ENCODE measurements around the gene FAP.

The FAP gene

GRCh38 chr2:162243294-162243693, at the start of gene FAP:
TSS of gene FAP (minus strand) at chr2:162243445. CDS start at chr2:162243327, 118 bp downstream.
- DNase-seq (ENCODE audit: low read depth): no peak

DNA sequence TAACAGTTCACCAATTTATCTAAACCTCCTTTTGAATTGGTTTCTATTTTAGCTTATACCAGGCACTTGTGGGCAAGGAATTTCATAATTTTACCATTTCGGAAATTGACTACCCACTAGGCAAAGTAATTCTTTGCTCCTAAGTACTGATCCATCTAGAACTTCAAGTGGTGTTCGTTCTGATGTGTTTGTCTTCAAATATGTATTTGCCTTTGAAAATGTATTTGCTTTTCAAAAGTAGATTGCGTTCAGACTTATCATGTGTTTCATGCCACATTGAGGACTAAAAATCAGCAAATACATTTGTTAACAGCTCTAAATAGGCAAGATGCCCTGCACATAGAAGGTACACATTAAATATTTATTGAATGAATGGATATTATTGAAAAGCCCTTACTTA, 48.5 kb upstream of the FAP start:
- no peak for DNase-seq (ENCODE audit: low read depth)

- DNase-seq (ENCODE audit: low read depth): no peak
Measured at GRCh38 chr2:162282765-162283425, 39.6 kb upstream of the FAP start.

GRCh38 chr2:162280654-162281053, 37.4 kb upstream of the FAP start:
- DNase-seq (ENCODE audit: low read depth): no peak

GRCh38 chr2:162277381-162277780, 34.1 kb upstream of the FAP start:
- no peak for DNase-seq (ENCODE audit: low read depth)

DNA sequence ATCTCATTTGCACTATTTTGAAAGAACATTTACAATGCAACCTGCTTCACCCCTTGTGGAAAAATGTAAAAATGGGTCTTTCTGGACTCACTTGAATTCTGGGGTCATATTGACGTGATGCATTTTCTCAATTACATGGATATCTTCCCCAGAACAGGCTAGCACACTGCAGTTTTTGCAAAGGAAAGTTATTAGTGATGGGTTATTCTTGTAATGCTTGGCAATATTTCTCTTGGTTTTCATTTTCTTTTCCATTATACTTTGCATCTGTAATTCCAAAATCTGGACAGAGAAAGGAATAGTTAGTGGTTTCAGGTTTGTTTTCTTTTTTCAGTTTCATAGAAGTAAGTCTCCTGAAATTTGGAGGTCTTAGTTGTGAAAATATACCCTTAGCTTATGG, 24.8 kb upstream of the FAP start:
- DNase-seq (ENCODE audit: low read depth): no peak

DNA sequence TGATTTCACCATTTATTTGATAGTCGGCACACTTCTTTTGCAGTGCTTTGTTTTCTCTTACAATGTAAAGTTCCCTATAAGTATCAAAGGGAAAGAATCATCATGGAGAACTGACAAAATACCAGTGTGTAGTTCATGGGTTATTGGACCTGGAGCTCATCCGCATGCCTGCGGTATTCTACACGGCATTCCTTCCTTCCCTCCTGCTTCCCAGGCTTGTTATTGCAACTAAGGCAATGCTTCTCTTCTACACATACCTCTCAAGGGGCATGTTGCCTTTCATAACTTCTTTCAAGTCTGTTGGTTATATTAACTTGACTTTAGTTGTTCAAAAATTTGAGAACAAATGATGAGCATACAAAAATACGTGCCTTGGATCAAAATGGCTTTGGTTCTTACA, 24.3 kb upstream of the FAP start:
- no peak for DNase-seq (ENCODE audit: low read depth)

DNA sequence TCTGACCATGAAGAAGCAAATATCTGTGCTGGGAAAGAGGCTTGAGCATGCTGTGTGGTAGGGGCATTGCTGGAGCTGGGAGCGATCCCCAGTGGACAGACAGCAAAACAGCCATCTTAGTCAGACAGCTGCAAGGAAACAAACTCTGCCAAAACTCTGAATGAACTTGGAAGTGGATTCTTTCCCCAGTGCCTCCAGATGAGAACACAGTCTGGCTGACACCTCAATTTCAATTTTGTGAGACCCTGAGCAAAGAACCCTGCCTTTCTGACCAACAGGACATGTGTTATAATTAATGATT, 23.2 kb upstream of the FAP start:
- no peak for DNase-seq (ENCODE audit: low read depth)

- DNase-seq (ENCODE audit: low read depth): no peak
Measured at GRCh38 chr2:162265666-162266459, 22.6 kb upstream of the FAP start.

- no peak for DNase-seq (ENCODE audit: low read depth)
Measured at GRCh38 chr2:162261032-162261945, 18.0 kb upstream of the FAP start.

GRCh38 chr2:162258686-162259085, 15.4 kb upstream of the FAP start:
- DNase-seq (ENCODE audit: low read depth): no peak

GRCh38 chr2:162258169-162258568, 14.9 kb upstream of the FAP start:
- no peak for DNase-seq (ENCODE audit: low read depth)

- DNase-seq (ENCODE audit: low read depth): no peak
Measured at GRCh38 chr2:162257425-162257824, 14.2 kb upstream of the FAP start.

GRCh38 chr2:162256591-162256991, 13.3 kb upstream of the FAP start:
- DNase-seq (ENCODE audit: low read depth): no peak

- no peak for DNase-seq (ENCODE audit: low read depth)
Measured at GRCh38 chr2:162254236-162254871, 11.1 kb upstream of the FAP start.

DNA sequence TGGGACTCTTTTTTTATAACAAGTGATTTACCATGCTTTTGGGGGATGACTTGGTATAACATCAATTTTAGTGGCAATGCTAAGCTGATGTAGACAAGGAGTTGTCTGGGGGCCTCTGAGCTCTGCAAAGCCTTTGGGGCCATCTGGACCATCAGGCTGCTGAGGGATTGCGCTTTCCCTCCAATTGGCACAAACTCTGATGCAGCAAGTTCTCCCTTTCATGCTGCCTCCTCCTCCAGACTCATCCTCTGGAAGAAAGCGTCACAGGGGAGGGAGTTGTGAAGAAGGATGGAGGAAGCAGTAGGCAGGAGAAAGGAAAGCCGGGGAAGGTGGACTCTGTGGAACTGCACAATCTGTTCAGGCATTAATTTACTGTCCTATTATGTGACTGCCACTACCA, 10.2 kb upstream of the FAP start:
- no peak for DNase-seq (ENCODE audit: low read depth)

DNA sequence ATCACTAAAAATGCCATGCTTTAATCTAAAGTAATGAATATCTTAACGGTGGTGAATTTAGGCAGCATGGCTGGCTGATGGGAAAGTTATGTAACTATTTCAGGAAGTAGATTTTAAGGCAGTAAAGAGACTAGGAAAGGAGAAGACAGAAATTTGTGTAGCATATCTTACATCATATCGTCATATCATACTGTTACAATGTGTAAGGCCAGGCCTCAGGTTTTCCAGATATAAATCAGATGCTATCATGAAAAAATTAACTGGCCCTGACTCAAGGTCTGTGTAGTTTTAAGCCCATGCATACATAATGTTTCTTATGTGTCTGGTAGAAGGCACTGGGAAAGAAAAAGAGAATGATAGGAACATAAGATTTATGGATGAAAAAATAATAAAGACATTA, 8.9 kb upstream of the FAP start:
- DNase-seq (ENCODE audit: low read depth): no peak

- DNase-seq (ENCODE audit: low read depth): no peak
Measured at GRCh38 chr2:162245781-162246180, 2.5 kb upstream of the FAP start.

DNA sequence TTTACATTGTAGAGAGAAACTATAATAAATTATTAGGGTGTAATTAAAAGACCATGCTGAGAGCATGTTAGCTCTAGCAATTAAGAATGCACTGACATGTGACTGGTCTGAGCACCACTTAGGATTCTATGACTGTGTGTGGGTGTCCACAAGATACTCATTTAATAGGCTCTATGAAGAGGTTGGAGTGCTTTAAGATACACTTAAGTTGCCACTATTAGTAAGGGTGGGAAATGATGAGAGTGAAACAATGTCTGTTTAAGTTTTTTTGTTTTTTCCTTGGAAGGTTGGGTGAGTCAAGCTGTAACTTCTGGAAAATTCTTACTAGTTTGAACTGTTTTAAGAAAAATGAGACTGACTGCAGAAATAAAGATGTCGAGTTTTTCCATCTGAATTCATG, 1.8 kb upstream of the FAP start:
- DNase-seq (ENCODE audit: low read depth): no peak

GRCh38 chr2:162244541-162245031, 1.3 kb upstream of the FAP start:
- no peak for DNase-seq (ENCODE audit: low read depth)

- no peak for DNase-seq (ENCODE audit: low read depth)
Measured at GRCh38 chr2:162243715-162244114, 470 bp upstream of the FAP start.

DNA sequence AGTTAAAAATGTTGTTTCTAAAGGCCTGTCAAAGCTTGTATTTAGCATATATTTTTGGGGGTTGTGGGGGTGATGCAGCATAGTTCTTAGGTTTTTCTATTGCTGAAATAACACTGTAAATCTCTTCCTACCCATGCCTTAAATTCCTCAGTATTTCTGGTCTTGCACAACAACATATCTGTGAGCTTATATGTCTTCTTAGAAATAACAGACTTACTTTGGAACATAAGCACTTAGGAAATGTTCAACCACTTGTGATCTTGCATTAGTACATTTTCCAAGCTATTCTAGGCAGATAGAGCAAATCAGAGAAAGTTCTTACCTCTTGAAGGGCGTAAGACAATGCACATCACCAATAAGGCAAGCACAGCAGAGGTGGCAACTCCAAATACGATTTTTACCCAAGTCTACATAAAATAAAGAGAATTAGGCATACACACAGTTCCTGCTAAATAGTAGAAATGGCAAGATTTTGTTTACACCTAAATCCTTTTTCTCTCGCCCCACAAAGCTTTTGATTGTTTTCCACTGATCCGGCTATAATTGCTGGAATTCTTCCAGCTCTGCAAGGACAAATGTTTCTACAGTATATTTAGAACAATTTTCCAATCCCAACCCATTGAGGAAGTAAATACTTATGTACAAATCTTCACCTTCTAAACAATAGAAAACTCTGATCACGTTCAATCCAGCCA, 512 bp downstream of the FAP start:
- DNase-seq (ENCODE audit: low read depth): no peak
